Gastroesophageal sphincter (tissue), 4 donors: Measurements from ENCODE around the gene CLDN25. TPM values are rescaled to one million over a fixed set of nuclear protein-coding genes. Genes with fewer than 3 reads are reported as not detected.

ENCODE experiments used
- ATAC-seq: fragments of 150-250 bp; one replicate; pipeline ENCODE4 v1.9.1; 2016; ENCODE audit warnings: mild to moderate bottlenecking, moderate library complexity
- H3K27ac ChIP-seq, 4 donors: fragments of 200-600 bp; sonication (generic) in 3 of 4; 1 replicate in 3 of 4; 2 replicates in 1 of 4; pipeline ENCODE4 v1.5.1; 2016 to 2019
- H3K27me3 ChIP-seq: fragments of 200-600 bp; sonication (generic); one replicate; pipeline ENCODE4 v1.5.1; 2019
- H3K36me3 ChIP-seq, 2 donors: fragments of 200-600 bp; sonication (generic); one replicate each; pipeline ENCODE4 v1.5.1; 2019; ENCODE audit warnings: control low read depth in 1 of 2
- H3K4me1 ChIP-seq, 3 donors: fragments of 200-600 bp; sonication (generic); 1 replicate in 2 of 3; 2 replicates in 1 of 3; pipeline ENCODE4 v1.5.1; 2016 to 2019; ENCODE audit warnings: control low read depth in 2 of 3
- H3K4me3 ChIP-seq, 2 donors: fragments of 200-600 bp; sonication (generic); one replicate each; pipeline ENCODE4 v1.5.1; 2019; ENCODE audit warnings: mild to moderate bottlenecking in 1 of 2, moderate library complexity in 1 of 2
- H3K9me3 ChIP-seq, 3 donors: fragments of 200-600 bp; sonication (generic); one replicate each; pipeline ENCODE4 v1.5.1; 2017 to 2019; ENCODE audit warnings: control low read depth in 2 of 3
- CTCF ChIP-seq, 4 experiments: fragments of 200-600 bp in 2 of 4; fragments of 450-650 bp in 2 of 4; sonication (generic) in 1 of 4; IDR thresholded peaks; one replicate each; pipeline ENCODE4 v1.5.1; 2017 to 2019; ENCODE audit warnings: antibody characterized with exemption in 4 of 4, mild to moderate bottlenecking in 2 of 4, moderate library complexity in 2 of 4
- EP300 ChIP-seq: sonication (generic); formaldehyde crosslinking; IDR thresholded peaks from one replicate; pipeline ENCODE4 v1.6.1; 2017; ENCODE audit warnings: antibody characterized with exemption, mild to moderate bottlenecking
- POLR2A ChIP-seq, 2 donors: fragments of 450-650 bp; IDR thresholded peaks; one replicate each; pipeline ENCODE4 v1.6.1; 2017; ENCODE audit warnings: antibody characterized with exemption in 2 of 2, mild to moderate bottlenecking in 2 of 2, moderate library complexity in 1 of 2
- POLR2AphosphoS5 ChIP-seq: sonication (generic); formaldehyde crosslinking; IDR thresholded peaks from one replicate; pipeline ENCODE4 v1.6.1; 2017; ENCODE audit warnings: antibody characterized with exemption
- WGBS, 2 donors: methylation state at CpG; one replicate each; pipeline ENCODE4 v1.1.5; 2018; ENCODE audit warnings: low coverage in 1 of 2; 5-methylcytosine and 5-hydroxymethylcytosine counted together
- small RNA-seq, 4 donors: library from RNA; depleted of rRNA; stranded (forward); fragments of <200 nt; gene quantifications; one replicate each; pipeline ENCODE3, GENCODE V24; 2016
- total RNA-seq, 4 donors: library from RNA; depleted of rRNA; stranded (reverse); fragments of >200 nt; gene quantifications; one replicate each; pipeline ENCODE4 v1.1.0, GENCODE V29; 2016

Gene CLDN25
- total RNA-seq, 4 donors from 2014 or later = not detected

- ATAC-seq = no peak
- 89 to 95% methylated on average over 1 to 6 of the region's 6 CpGs for WGBS, 2 donors
- Histone ChIP-seq H3K27me3 (no peaks in the 10 kb centered on the region), H3K36me3 (peaks cover 0 to 84% of the 10 kb centered on the region in 2 donors), H3K27ac (no peak overlapping the region), H3K9me3 (no peaks in the 10 kb centered on the region), H3K4me1 (no peaks in the 10 kb centered on the region), H3K4me3 (no peak overlapping the region)
- TF ChIP-seq POLR2AphosphoS5 = no peak
Measured at GRCh38 chr11:113817626-113818025, 38.0 kb downstream of the CLDN25 start.

- H3K27ac ChIP-seq = no peak overlapping the region
- no peak for TF ChIP-seq POLR2A (IDR thresholded peaks at IDR 0.05)
- no peak for TF ChIP-seq CTCF (IDR thresholded peaks at IDR 0.05)
- no peak for TF ChIP-seq POLR2AphosphoS5
- no peak for TF ChIP-seq EP300
- no peaks in the 10 kb centered on the region for H3K4me1 ChIP-seq
- peaks cover 0 to 84% of the 10 kb centered on the region in 2 donors for H3K36me3 ChIP-seq
- ATAC-seq = no peak
- H3K27me3 ChIP-seq = no peaks in the 10 kb centered on the region
- no peak overlapping the region for H3K4me3 ChIP-seq
- H3K9me3 ChIP-seq = no peaks in the 10 kb centered on the region
- 100% methylated on average over 2 to 3 of the region's 3 CpGs for WGBS, 2 donors
Measured at GRCh38 chr11:113818426-113818825, 38.8 kb downstream of the CLDN25 start.

- TF ChIP-seq POLR2AphosphoS5 = no peak
- no peak for TF ChIP-seq POLR2A (IDR thresholded peaks at IDR 0.05)
- no peak for TF ChIP-seq EP300
- no peak for TF ChIP-seq CTCF (IDR thresholded peaks at IDR 0.05)
- ATAC-seq = no peak
- no peaks in the 10 kb centered on the region for H3K27me3 ChIP-seq
- peaks cover 0 to 91% of the 10 kb centered on the region in 2 donors for H3K36me3 ChIP-seq
- no peaks in the 10 kb centered on the region for H3K9me3 ChIP-seq
- H3K27ac ChIP-seq = no peak overlapping the region
- H3K4me1 ChIP-seq = no peaks in the 10 kb centered on the region
- 90 to 91% methylated on average over 3 of the region's 3 CpGs for WGBS, 2 donors
- no peak overlapping the region for H3K4me3 ChIP-seq
Measured at GRCh38 chr11:113827477-113827876, 47.9 kb downstream of the CLDN25 start.

GRCh38 chr11:113828191-113828590 is 48.6 kb downstream of the CLDN25 start:
- no peaks in the 10 kb centered on the region for H3K27me3 ChIP-seq
- H3K4me1 ChIP-seq = no peaks in the 10 kb centered on the region
- ATAC-seq = no peak
- no peaks in the 10 kb centered on the region for H3K9me3 ChIP-seq
- peaks cover 0 to 90% of the 10 kb centered on the region in 2 donors for H3K36me3 ChIP-seq
- H3K4me3 ChIP-seq = no peak overlapping the region
- H3K27ac ChIP-seq = no peak overlapping the region
- TF ChIP-seq CTCF (IDR thresholded peaks at IDR 0.05) (no peak), EP300 (no peak), POLR2AphosphoS5 (no peak), POLR2A (IDR thresholded peaks at IDR 0.05) (no peak)
- 79 to 86% methylated on average over 1 of the region's 1 CpG for WGBS, 2 donors

- TF ChIP-seq EP300 = no peak
- no peak for TF ChIP-seq POLR2A (IDR thresholded peaks at IDR 0.05)
- no peak for TF ChIP-seq CTCF (IDR thresholded peaks at IDR 0.05)
- no peak for TF ChIP-seq POLR2AphosphoS5
- H3K27ac ChIP-seq = no peak overlapping the region
- peaks cover 0 to 82% of the 10 kb centered on the region in 2 donors for H3K36me3 ChIP-seq
- ATAC-seq = no peak
- no peaks in the 10 kb centered on the region for H3K27me3 ChIP-seq
- no peaks in the 10 kb centered on the region for H3K4me1 ChIP-seq
- WGBS, 2 donors = 80 to 81% methylated on average over 2 of the region's 2 CpGs
- H3K4me3 ChIP-seq = no peak overlapping the region
- no peaks in the 10 kb centered on the region for H3K9me3 ChIP-seq
Measured at GRCh38 chr11:113829751-113830150, 50.2 kb downstream of the CLDN25 start.

Small RNAs within 50 kb of the gene (small RNA-seq; reads per million reads assigned to genes)
- gene LRRC37A13P (0 reads per million in 4 donors), gene RPS29P19 (0 reads per million in 4 donors)

Other genes starting within 250 kb of the CLDN25 start
- under 1 TPM in 3 of 4 donors, not detected in 1; 0.40 to 0.85 (median 0.47) TPM for gene TMPRSS5, start 73.5 kb upstream of the CLDN25 start, total RNA-seq
- 10 to 100 TPM in 3 of 4 donors, 1 to 10 TPM in 1; 9.8 to 15.8 (median 13.0) TPM for gene ZW10, start 6.1 kb upstream of the CLDN25 start, total RNA-seq
- 10 to 100 TPM; 12.5 to 64.8 (median 38.7) TPM for gene USP28, start 95.8 kb downstream of the CLDN25 start, total RNA-seq
- not detected for gene HTR3B, start 125.0 kb downstream of the CLDN25 start, total RNA-seq
- gene HTR3A, start 195.3 kb downstream of the CLDN25 start, total RNA-seq = under 1 TPM in 2 of 4 donors, not detected in 2; 0.54 to 0.77 TPM